HepG2 (cell line): Measurements from ENCODE around the gene CTSA. TPM values are rescaled to one million over a fixed set of nuclear protein-coding genes. Genes with fewer than 3 reads are reported as not detected.

ENCODE experiments used
- CBFB ChIP-seq: sonication (generic); formaldehyde crosslinking; IDR thresholded peaks from 2 replicates; pipeline ENCODE4 v1.4.0; 2020; ENCODE audit warnings: missing genetic modification reagents
- CREM ChIP-seq, 2 experiments: sonication (generic) in 1 of 2; formaldehyde crosslinking in 1 of 2; IDR thresholded peaks; 2 replicates each; pipeline versions ENCODE4 v1.4.0 to v1.6.1; 2016 to 2020; ENCODE audit warnings: antibody characterized with exemption in 1 of 2, mild to moderate bottlenecking in 1 of 2, missing genetic modification reagents in 1 of 2
- FOXC1 ChIP-seq: sonication (generic); formaldehyde crosslinking; IDR thresholded peaks from 2 replicates; pipeline ENCODE4 v1.8.0; 2022; ENCODE audit warnings: mild to moderate bottlenecking, missing genetic modification reagents, borderline replicate concordance
- FOXK2 ChIP-seq: fragments of 450-650 bp; IDR thresholded peaks from 2 replicates; pipeline ENCODE4 v1.6.1; 2016
- GTF2F1 ChIP-seq: fragments of 150-350 bp; IDR thresholded peaks from 2 replicates; pipeline ENCODE4 v1.6.1; 2014; ENCODE audit warnings: low read length
- IRF2 ChIP-seq: IDR thresholded peaks from 2 replicates; pipeline ENCODE4 v1.6.1; 2018; ENCODE audit warnings: missing genetic modification reagents, missing compliant biosample characterization
- MIER3 ChIP-seq: IDR thresholded peaks from 2 replicates; pipeline ENCODE4 v1.6.1; 2016; ENCODE audit warnings: missing compliant biosample characterization, borderline replicate concordance
- MIXL1 ChIP-seq: IDR thresholded peaks from 2 replicates; pipeline ENCODE4 v1.6.1; 2016
- POLR2AphosphoS5 ChIP-seq: IDR thresholded peaks from 2 replicates; pipeline ENCODE4 v1.6.1; 2012; ENCODE audit warnings: low read depth, low read length
- RORA ChIP-seq: sonication (generic); formaldehyde crosslinking; IDR thresholded peaks from 2 replicates; pipeline ENCODE4 v1.5.0; 2020; ENCODE audit warnings: mild to moderate bottlenecking, missing genetic modification reagents, moderate library complexity
- ZMYM2 ChIP-seq: sonication (generic); formaldehyde crosslinking; IDR thresholded peaks from 2 replicates; pipeline ENCODE4 v1.8.0; 2022; ENCODE audit warnings: mild to moderate bottlenecking, missing genetic modification reagents
- ZNF335 ChIP-seq: sonication (generic); formaldehyde crosslinking; IDR thresholded peaks from 2 replicates; pipeline ENCODE4 v1.4.0; 2020; ENCODE audit warnings: missing genetic modification reagents
- ZNF432 ChIP-seq: sonication (generic); formaldehyde crosslinking; IDR thresholded peaks from 2 replicates; pipeline ENCODE4 v1.5.0; 2020; ENCODE audit warnings: missing genetic modification reagents, mild to moderate bottlenecking, borderline replicate concordance
- ZNF460 ChIP-seq: sonication (generic); formaldehyde crosslinking; IDR thresholded peaks from 2 replicates; pipeline ENCODE4 v1.5.1; 2020; ENCODE audit warnings: missing genetic modification reagents, mild to moderate bottlenecking, borderline replicate concordance
- ZNF501 ChIP-seq: sonication (generic); formaldehyde crosslinking; IDR thresholded peaks from 2 replicates; pipeline ENCODE4 v1.5.1; 2020; ENCODE audit warnings: mild to moderate bottlenecking, moderate library complexity, missing genetic modification reagents
- ZNF556 ChIP-seq: sonication (generic); formaldehyde crosslinking; IDR thresholded peaks from 2 replicates; pipeline ENCODE4 v1.4.0; 2020; ENCODE audit warnings: mild to moderate bottlenecking, missing genetic modification reagents, borderline replicate concordance
- ZNF709 ChIP-seq: sonication (generic); formaldehyde crosslinking; IDR thresholded peaks from 2 replicates; pipeline ENCODE4 v1.5.0; 2020; ENCODE audit warnings: mild to moderate bottlenecking, missing genetic modification reagents
- ZNF83 ChIP-seq: sonication (generic); formaldehyde crosslinking; IDR thresholded peaks from 2 replicates; pipeline ENCODE4 v1.4.0; 2020; ENCODE audit warnings: missing genetic modification reagents, mild to moderate bottlenecking, borderline replicate concordance
- ZSCAN12 ChIP-seq: sonication (generic); formaldehyde crosslinking; IDR thresholded peaks from 2 replicates; pipeline ENCODE4 v1.9.0; 2021; ENCODE audit warnings: mild to moderate bottlenecking, missing genetic modification reagents
- polyA plus RNA-seq, 8 experiments: library from polyadenylated mRNA; depleted of rRNA in 3 of 8; stranded (reverse) in 7 of 8; unstranded in 1 of 8; fragments of >200 nt; fragmentation: Illumina TruSeq in 4 of 8; extraction: Trizol in 4 of 8; gene quantifications; 2 replicates each; pipeline versions ENCODE4 v1.2.1 to v1.2.3, GENCODE V29; 2011 to 2016; ENCODE audit warnings: low read depth in 4 of 8, missing spikeins in 1 of 8, mixed read lengths in 1 of 8; ENCODE audit not compliant: insufficient read depth in 1 of 8
- total RNA-seq, 5 experiments: library from RNA; depleted of rRNA; stranded (reverse); fragments of >200 nt; fragmentation: Illumina TruSeq; extraction: Trizol; gene quantifications; 2 replicates each; pipeline ENCODE4 v1.2.3, GENCODE V29; 2016; ENCODE audit warnings: low read depth in 1 of 5
- TF ChIP-seq, protein P1 (sequence below): IDR thresholded peaks from 2 replicates; pipeline ENCODE4 v1.6.1; 2016; ENCODE audit warnings: mild to moderate bottlenecking
- TF ChIP-seq, protein P2 (sequence below): sonication (generic); formaldehyde crosslinking; IDR thresholded peaks from 2 replicates; pipeline ENCODE4 v1.9.0; 2022; ENCODE audit warnings: missing genetic modification reagents, mild to moderate bottlenecking, borderline replicate concordance
- TF ChIP-seq, protein P3 (sequence below): IDR thresholded peaks from 2 replicates; pipeline ENCODE4 v1.6.1; 2012; ENCODE audit warnings: low read length, improper control_type of control experiment
- TF ChIP-seq, protein P4 (sequence below): sonication (generic); formaldehyde crosslinking; IDR thresholded peaks from 2 replicates; pipeline ENCODE4 v1.5.0; 2020; ENCODE audit warnings: missing genetic modification reagents

The CTSA gene
- total and polyA plus RNA-seq, 2 of the 13 experiments (the other 11 are each of a cell fraction or from before 2014, with no cell fraction given) = 202 to 231 TPM

DNA sequence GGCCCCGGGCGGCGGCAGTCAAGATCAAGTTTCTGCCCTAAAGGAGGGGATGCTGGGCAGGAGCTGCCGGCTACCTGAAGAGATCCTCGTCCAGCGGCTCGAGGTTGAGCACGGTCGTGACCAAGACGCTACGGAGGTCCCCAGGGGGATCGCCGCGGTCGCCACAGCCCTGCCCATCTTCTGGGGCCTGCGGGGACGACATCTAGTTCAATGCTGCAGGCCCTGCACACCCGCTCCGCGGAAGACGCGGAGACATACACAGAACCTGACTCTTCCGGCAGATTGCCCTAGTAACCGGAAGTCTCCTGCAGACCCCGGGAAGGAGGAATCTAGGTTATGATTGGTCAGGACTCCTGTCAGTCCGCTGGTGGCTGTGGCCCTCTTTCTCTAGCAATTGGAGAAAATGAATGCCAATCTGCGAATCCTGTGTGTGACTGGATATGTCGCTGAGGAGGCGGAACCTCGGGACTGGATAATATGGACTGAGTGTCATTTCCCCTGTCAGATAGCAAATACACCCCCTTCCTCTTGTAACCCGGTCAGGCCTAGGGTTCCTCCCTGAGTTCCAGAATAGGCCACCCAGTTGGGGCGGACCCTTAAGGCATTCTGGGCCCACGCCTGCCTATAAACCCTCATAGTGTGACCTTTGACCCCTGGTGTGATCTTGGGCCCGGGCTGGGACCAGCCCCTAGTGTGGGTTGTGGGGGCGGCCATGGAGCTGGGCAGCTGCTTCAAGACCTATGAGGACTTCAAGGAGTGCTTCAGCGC is 33.8 kb upstream of the CTSA start, which contains the start of the genes ACOT8 and ZSWIM3 (continued):
- peak; percentile 67; the same call in 1 of the 2 replicates for TF ChIP-seq MIER3 (CRISPR knock-in tag)
- TF ChIP-seq, protein P1, sequence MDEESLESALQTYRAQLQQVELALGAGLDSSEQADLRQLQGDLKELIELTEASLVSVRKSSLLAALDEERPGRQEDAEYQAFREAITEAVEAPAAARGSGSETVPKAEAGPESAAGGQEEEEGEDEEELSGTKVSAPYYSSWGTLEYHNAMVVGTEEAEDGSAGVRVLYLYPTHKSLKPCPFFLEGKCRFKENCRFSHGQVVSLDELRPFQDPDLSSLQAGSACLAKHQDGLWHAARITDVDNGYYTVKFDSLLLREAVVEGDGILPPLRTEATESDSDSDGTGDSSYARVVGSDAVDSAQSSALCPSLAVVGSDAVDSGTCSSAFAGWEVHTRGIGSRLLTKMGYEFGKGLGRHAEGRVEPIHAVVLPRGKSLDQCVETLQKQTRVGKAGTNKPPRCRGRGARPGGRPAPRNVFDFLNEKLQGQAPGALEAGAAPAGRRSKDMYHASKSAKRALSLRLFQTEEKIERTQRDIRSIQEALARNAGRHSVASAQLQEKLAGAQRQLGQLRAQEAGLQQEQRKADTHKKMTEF (CRISPR knock-in tag) = peak; percentile 92
- peak; percentile 52; the same call in 1 of the 2 replicates for TF ChIP-seq ZSCAN12
- TF ChIP-seq, protein P2, sequence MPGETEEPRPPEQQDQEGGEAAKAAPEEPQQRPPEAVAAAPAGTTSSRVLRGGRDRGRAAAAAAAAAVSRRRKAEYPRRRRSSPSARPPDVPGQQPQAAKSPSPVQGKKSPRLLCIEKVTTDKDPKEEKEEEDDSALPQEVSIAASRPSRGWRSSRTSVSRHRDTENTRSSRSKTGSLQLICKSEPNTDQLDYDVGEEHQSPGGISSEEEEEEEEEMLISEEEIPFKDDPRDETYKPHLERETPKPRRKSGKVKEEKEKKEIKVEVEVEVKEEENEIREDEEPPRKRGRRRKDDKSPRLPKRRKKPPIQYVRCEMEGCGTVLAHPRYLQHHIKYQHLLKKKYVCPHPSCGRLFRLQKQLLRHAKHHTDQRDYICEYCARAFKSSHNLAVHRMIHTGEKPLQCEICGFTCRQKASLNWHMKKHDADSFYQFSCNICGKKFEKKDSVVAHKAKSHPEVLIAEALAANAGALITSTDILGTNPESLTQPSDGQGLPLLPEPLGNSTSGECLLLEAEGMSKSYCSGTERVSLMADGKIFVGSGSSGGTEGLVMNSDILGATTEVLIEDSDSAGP = peak; percentile 85; the same call in 1 of the 2 replicates
- TF ChIP-seq RORA (CRISPR knock-in tag) = no peak
- TF ChIP-seq CREM (IDR thresholded peaks at IDR 0.05) = peak; percentile 93
- peak; percentile 39; the same call in 1 of the 2 replicates for TF ChIP-seq CREM (CRISPR knock-in tag; IDR thresholded peaks at IDR 0.05)
- TF ChIP-seq ZNF501 = peak; percentile 98
- peak; percentile 99 for TF ChIP-seq POLR2AphosphoS5
- peak; percentile 92; the same call in 1 of the 2 replicates for TF ChIP-seq ZNF709 (CRISPR knock-in tag)
- TF ChIP-seq FOXC1 (CRISPR knock-in tag) = peak; percentile 64; the same call in 1 of the 2 replicates
- TF ChIP-seq ZNF460 (CRISPR knock-in tag) = no peak
- peak; percentile 37 for TF ChIP-seq IRF2 (CRISPR knock-in tag)
- TF ChIP-seq, protein P3, sequence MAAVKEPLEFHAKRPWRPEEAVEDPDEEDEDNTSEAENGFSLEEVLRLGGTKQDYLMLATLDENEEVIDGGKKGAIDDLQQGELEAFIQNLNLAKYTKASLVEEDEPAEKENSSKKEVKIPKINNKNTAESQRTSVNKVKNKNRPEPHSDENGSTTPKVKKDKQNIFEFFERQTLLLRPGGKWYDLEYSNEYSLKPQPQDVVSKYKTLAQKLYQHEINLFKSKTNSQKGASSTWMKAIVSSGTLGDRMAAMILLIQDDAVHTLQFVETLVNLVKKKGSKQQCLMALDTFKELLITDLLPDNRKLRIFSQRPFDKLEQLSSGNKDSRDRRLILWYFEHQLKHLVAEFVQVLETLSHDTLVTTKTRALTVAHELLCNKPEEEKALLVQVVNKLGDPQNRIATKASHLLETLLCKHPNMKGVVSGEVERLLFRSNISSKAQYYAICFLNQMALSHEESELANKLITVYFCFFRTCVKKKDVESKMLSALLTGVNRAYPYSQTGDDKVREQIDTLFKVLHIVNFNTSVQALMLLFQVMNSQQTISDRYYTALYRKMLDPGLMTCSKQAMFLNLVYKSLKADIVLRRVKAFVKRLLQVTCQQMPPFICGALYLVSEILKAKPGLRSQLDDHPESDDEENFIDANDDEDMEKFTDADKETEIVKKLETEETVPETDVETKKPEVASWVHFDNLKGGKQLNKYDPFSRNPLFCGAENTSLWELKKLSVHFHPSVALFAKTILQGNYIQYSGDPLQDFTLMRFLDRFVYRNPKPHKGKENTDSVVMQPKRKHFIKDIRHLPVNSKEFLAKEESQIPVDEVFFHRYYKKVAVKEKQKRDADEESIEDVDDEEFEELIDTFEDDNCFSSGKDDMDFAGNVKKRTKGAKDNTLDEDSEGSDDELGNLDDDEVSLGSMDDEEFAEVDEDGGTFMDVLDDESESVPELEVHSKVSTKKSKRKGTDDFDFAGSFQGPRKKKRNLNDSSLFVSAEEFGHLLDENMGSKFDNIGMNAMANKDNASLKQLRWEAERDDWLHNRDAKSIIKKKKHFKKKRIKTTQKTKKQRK = peak; percentile 100
- TF ChIP-seq FOXK2 = peak; percentile 77
- TF ChIP-seq ZNF335 (CRISPR knock-in tag) = peak; percentile 86; the same call in 1 of the 2 replicates
- TF ChIP-seq GTF2F1 = peak; percentile 15; the same call in 1 of the 2 replicates
- TF ChIP-seq, protein P4, sequence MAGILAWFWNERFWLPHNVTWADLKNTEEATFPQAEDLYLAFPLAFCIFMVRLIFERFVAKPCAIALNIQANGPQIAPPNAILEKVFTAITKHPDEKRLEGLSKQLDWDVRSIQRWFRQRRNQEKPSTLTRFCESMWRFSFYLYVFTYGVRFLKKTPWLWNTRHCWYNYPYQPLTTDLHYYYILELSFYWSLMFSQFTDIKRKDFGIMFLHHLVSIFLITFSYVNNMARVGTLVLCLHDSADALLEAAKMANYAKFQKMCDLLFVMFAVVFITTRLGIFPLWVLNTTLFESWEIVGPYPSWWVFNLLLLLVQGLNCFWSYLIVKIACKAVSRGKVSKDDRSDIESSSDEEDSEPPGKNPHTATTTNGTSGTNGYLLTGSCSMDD (CRISPR knock-in tag) = no peak
- no peak for TF ChIP-seq ZNF83 (CRISPR knock-in tag)
- TF ChIP-seq ZNF556 (CRISPR knock-in tag) = peak; percentile 46; the same call in 1 of the 2 replicates
- TF ChIP-seq MIXL1 (CRISPR knock-in tag) = peak; percentile 79; the same call in 1 of the 2 replicates
- TF ChIP-seq CBFB = peak; percentile 73
- peak; percentile 44; the same call in 1 of the 2 replicates for TF ChIP-seq ZMYM2 (CRISPR knock-in tag)
- no peak for TF ChIP-seq ZNF432 (CRISPR knock-in tag)
